ENCODE results near the gene PCARE. TPM values are rescaled to one million over a fixed set of nuclear protein-coding genes. Genes with fewer than 3 reads are reported as not detected.

Gene PCARE
- total RNA-seq, 1 donor from 2014 or later = not detected

GRCh38 chr2:29012211-29012681 is 62.1 kb downstream of the PCARE start:
- no peak for DNase-seq (ENCODE audit: extremely low read depth, low read depth, low spot score)

Other genes starting within 250 kb of the PCARE start
- 7.9 and 9.4 TPM in 2 replicates for gene TRMT61B, start 204.2 kb downstream of the PCARE start, total RNA-seq
- 49.7 and 57.3 TPM in 2 replicates for gene WDR43, start 179.9 kb downstream of the PCARE start, total RNA-seq
- not detected in 2 replicates for gene TOGARAM2, start 93.2 kb downstream of the PCARE start, total RNA-seq
- gene CLIP4, start 40.9 kb upstream of the PCARE start, total RNA-seq = 17.5 and 19.0 TPM in 2 replicates